ENCODE data around the gene AGRN.

- TF ChIP-seq CTCF (IDR thresholded peaks at IDR 0.05) (no peak), POLR2A (IDR thresholded peaks at IDR 0.05) (no peak)
These were observed 2.5 kb downstream of the AGRN start for GRCh38 chr1:1022302-1023009.
